A549 (cell line): ENCODE measurements around the gene TAS2R4. TPM values are rescaled to one million over a fixed set of nuclear protein-coding genes. Genes with fewer than 3 reads are reported as not detected.

Experiments used
- ATAC-seq, 2 experiments: fragments of 200-7000 bp in 1 of 2; fragments of >200 bp in 1 of 2; cut with Nextera tagmentation in 1 of 2; cut with Tn5 transposase in 1 of 2; 3 replicates each; pipeline versions ENCODE4 v1.8.0 to v1.9.1; 2018 to 2020; ENCODE audit warnings: mild to moderate bottlenecking in 1 of 2, moderate library complexity in 1 of 2
- CTCF ChIA-PET: fragments of 300-600 bp; sonication (Branson Sonifier 250); formaldehyde crosslinking; extraction: SDS; loops from one replicate; lab custom pipeline; 2021; ENCODE audit warnings: antibody characterized with exemption, inconsistent platforms; lab: Yijun Ruan, JAX
- POLR2A ChIA-PET: fragments of 350-600 bp; formaldehyde crosslinking; extraction: SDS; loops from one replicate; lab custom pipeline; 2021; ENCODE audit warnings: antibody characterized with exemption, inconsistent platforms; lab: Yijun Ruan, JAX
- DNase-seq, 2 experiments: peaks; one replicate each; pipeline versions ENCODE4 v3.0.0 to v3.0.0-alpha.2; 2011 to 2016; ENCODE audit warnings: low read depth in 1 of 2, low spot score in 1 of 2
- FAIRE-seq: peaks from 2 replicates; lab custom pipeline; 2011; peaks lifted over from hg19 to GRCh38; lab: Jason Lieb, UNC
- H3K27ac ChIP-seq, 2 experiments: fragments of >200 bp; sonication (Bioruptor Twin); formaldehyde crosslinking; 3 replicates each; pipeline ENCODE4 v1.5.1; 2016 to 2017
- H3K4me1 ChIP-seq: fragments of >200 bp; sonication (Bioruptor Twin); formaldehyde crosslinking; 3 replicates; pipeline ENCODE4 v1.6.1; 2016
- H3K4me2 ChIP-seq: fragments of >200 bp; sonication (Bioruptor Twin); formaldehyde crosslinking; 3 replicates; pipeline ENCODE4 v1.6.1; 2016
- H3K4me3 ChIP-seq: fragments of >200 bp; sonication (Bioruptor Twin); formaldehyde crosslinking; 3 replicates; pipeline ENCODE4 v1.5.1; 2016
- H3K9me3 ChIP-seq: fragments of >200 bp; sonication (Bioruptor Twin); formaldehyde crosslinking; 3 replicates; pipeline ENCODE4 v1.6.1; 2016
- ATOH8 ChIP-seq: fragments of 250-450 bp; sonication (Bioruptor Pico); IDR thresholded peaks from 2 replicates; pipeline ENCODE4 v1.5.0; 2020; ENCODE audit warnings: low read depth, mild to moderate bottlenecking, moderate library complexity
- BHLHE40 ChIP-seq: IDR thresholded peaks from 2 replicates; pipeline ENCODE4 v1.6.1; 2012; ENCODE audit warnings: low read depth, low read length, inconsistent platforms
- CBX2 ChIP-seq: fragments of 200-600 bp; sonication (generic); IDR thresholded peaks from 2 replicates; pipeline ENCODE4 v1.6.1; 2016; ENCODE audit warnings: low read depth, mild to moderate bottlenecking, borderline replicate concordance
- CTCF ChIP-seq: fragments of >200 bp; sonication (Bioruptor Twin); formaldehyde crosslinking; IDR thresholded peaks from 3 replicates; pipeline ENCODE4 v1.5.1; 2016
- E2F6 ChIP-seq: IDR thresholded peaks from 2 replicates; pipeline ENCODE4 v1.6.1; 2012; ENCODE audit warnings: low read depth, borderline replicate concordance
- EHF ChIP-seq: fragments of 250-450 bp; sonication (Bioruptor Pico); IDR thresholded peaks from 2 replicates; pipeline ENCODE4 v1.5.0; 2020; ENCODE audit warnings: mild to moderate bottlenecking
- ELK1 ChIP-seq: fragments of 150-350 bp; IDR thresholded peaks from 2 replicates; pipeline ENCODE4 v1.6.1; 2014; ENCODE audit warnings: low read depth, mild to moderate bottlenecking, low read length
- ESRRA ChIP-seq: fragments of 150-350 bp; IDR thresholded peaks from 2 replicates; pipeline ENCODE4 v1.6.1; 2014; ENCODE audit warnings: mild to moderate bottlenecking, low read length, borderline replicate concordance
- FOSB ChIP-seq: fragments of 250-450 bp; sonication (Bioruptor Pico); IDR thresholded peaks from 2 replicates; pipeline ENCODE4 v1.5.0; 2020; ENCODE audit warnings: mild to moderate bottlenecking, moderate library complexity
- HDAC2 ChIP-seq: fragments of 200-600 bp; sonication (generic); IDR thresholded peaks from 2 replicates; pipeline ENCODE4 v1.6.1; 2016
- HEYL ChIP-seq: fragments of 250-450 bp; sonication (Bioruptor Pico); IDR thresholded peaks from 2 replicates; pipeline ENCODE4 v1.8.0; 2021; ENCODE audit warnings: mild to moderate bottlenecking, moderate library complexity
- HOXB5 ChIP-seq: fragments of 250-450 bp; sonication (Bioruptor Pico); IDR thresholded peaks from 2 replicates; pipeline ENCODE4 v1.5.0; 2020; ENCODE audit warnings: mild to moderate bottlenecking, moderate library complexity
- KDM1A ChIP-seq: fragments of 200-600 bp; sonication (generic); IDR thresholded peaks from 2 replicates; pipeline ENCODE4 v1.6.1; 2016; ENCODE audit warnings: low read depth, mild to moderate bottlenecking
- KDM5A ChIP-seq: fragments of 200-600 bp; sonication (generic); IDR thresholded peaks from 2 replicates; pipeline ENCODE4 v1.6.1; 2016; ENCODE audit warnings: antibody characterized with exemption, mild to moderate bottlenecking
- MAFK ChIP-seq: fragments of 450-650 bp; IDR thresholded peaks from 2 replicates; pipeline ENCODE4 v1.6.1; 2014; ENCODE audit not compliant: partially characterized antibody
- MAX ChIP-seq: IDR thresholded peaks from 2 replicates; pipeline ENCODE4 v1.6.1; 2012
- NPAS2 ChIP-seq: fragments of 250-450 bp; sonication (Bioruptor Pico); IDR thresholded peaks from 2 replicates; pipeline ENCODE4 v1.8.0; 2022; ENCODE audit warnings: mild to moderate bottlenecking, moderate library complexity, borderline replicate concordance
- NR3C1 ChIP-seq: fragments of >200 bp; sonication (Bioruptor Twin); formaldehyde crosslinking; IDR thresholded peaks from 3 replicates; pipeline ENCODE4 v1.6.1; 2017
- RAD21 ChIP-seq, 2 experiments: fragments of >200 bp in 1 of 2; sonication (Bioruptor Twin) in 1 of 2; formaldehyde crosslinking in 1 of 2; IDR thresholded peaks in 1 of 2; conservative IDR thresholded peaks in 1 of 2; 2 replicates in 1 of 2; 3 replicates in 1 of 2; pipeline ENCODE4 v1.6.1; 2012 to 2018; ENCODE audit warnings: inconsistent platforms in 1 of 2
- RARB ChIP-seq: fragments of 250-450 bp; sonication (Bioruptor Pico); IDR thresholded peaks from 2 replicates; pipeline ENCODE4 v1.8.0; 2021; ENCODE audit warnings: mild to moderate bottlenecking, moderate library complexity
- SMC3 ChIP-seq: fragments of >200 bp; sonication (Bioruptor Twin); formaldehyde crosslinking; IDR thresholded peaks from 3 replicates; pipeline ENCODE4 v1.6.1; 2018; ENCODE audit warnings: inconsistent platforms
- TP53 ChIP-seq: fragments of 250-450 bp; sonication (Bioruptor Pico); IDR thresholded peaks from 2 replicates; pipeline ENCODE4 v1.5.0; 2021; ENCODE audit warnings: mild to moderate bottlenecking, moderate library complexity
- USF2 ChIP-seq: fragments of 450-650 bp; IDR thresholded peaks from 2 replicates; pipeline ENCODE4 v1.6.1; 2014; ENCODE audit warnings: antibody characterized with exemption
- ZC3H11A ChIP-seq: fragments of 450-650 bp; IDR thresholded peaks from 2 replicates; pipeline ENCODE4 v1.6.1; 2014; ENCODE audit warnings: antibody characterized with exemption, mild to moderate bottlenecking
- ZFP36 ChIP-seq: fragments of 450-650 bp; IDR thresholded peaks from 2 replicates; pipeline ENCODE4 v1.6.1; 2014; ENCODE audit warnings: borderline replicate concordance; ENCODE audit not compliant: partially characterized antibody
- WGBS: methylation state at CpG from one replicate; pipeline ENCODE4 v1.1.6; 2017; ENCODE audit errors: missing lambda C conversion rate; 5-methylcytosine and 5-hydroxymethylcytosine counted together
- polyA plus RNA-seq, 4 experiments: library from polyadenylated mRNA; depleted of rRNA in 3 of 4; stranded (reverse); fragments of >200 nt; fragmentation: RNase III in 1 of 4; extraction: RNeasy Plus Mini Kit Qiagen cat#74134 plus additional on column Dnase treatment in 1 of 4; gene quantifications; 2 replicates in 3 of 4; 3 replicates in 1 of 4; pipeline ENCODE4 v1.2.3, GENCODE V29; 2011 to 2017

The TAS2R4 gene
- polyA plus RNA-seq, 2 of the 4 experiments (the other 2 are of a cell fraction): 0.21 to 1.1 TPM

- ATAC-seq (peak; percentile 77 to 89; a peak in 5 of 6 replicates), FAIRE-seq (no peak), DNase-seq (peak; percentile 39 to 64)
- no peak overlapping the region for H3K4me2 ChIP-seq
- H3K4me1 ChIP-seq: no peaks in the 10 kb centered on the region
- CTCF ChIA-PET: interaction anchor here (0.6 to 3.9 kb wide), 27 partner anchors 9 to 377 kb away, joined by 3 to 14 read pairs (median 5); partner anchors contain the start of genes DENND11, TAS2R3, TAS2R4 and WEE2
- 76% methylated on average over 13 of the region's 13 CpGs for WGBS
- POLR2A ChIA-PET: interaction anchor here (1.4 kb wide), 1 partner anchor 48 kb away, joined by 8 read pairs; the partner anchor contains the start of gene SSBP1
- no peak overlapping the region for H3K27ac ChIP-seq
- TF ChIP-seq HEYL (CRISPR knock-in tag) (no peak), RAD21 (conservative IDR thresholded peaks at IDR 0.05 in 1 of 2, IDR thresholded peaks at IDR 0.05 in 1 of 2) (peak; percentile 57 to 71), HDAC2 (no peak), RARB (CRISPR knock-in tag) (no peak), EHF (CRISPR knock-in tag) (no peak), SMC3 (peak; percentile 53), BHLHE40 (no peak), ATOH8 (CRISPR knock-in tag) (no peak), E2F6 (no peak), ZFP36 (no peak), NR3C1 (no peak), USF2 (no peak), HOXB5 (CRISPR knock-in tag) (no peak), TP53 (CRISPR knock-in tag) (no peak), MAFK (no peak), CTCF (peak; percentile 78)
- no peak overlapping the region for H3K4me3 ChIP-seq
- H3K9me3 ChIP-seq: no peaks in the 10 kb centered on the region
Measured at GRCh38 chr7:141785706-141786552, 9.5 kb downstream of the TAS2R4 start.

- Histone ChIP-seq H3K4me3 (no peak overlapping the region), H3K4me1 (no peaks in the 10 kb centered on the region), H3K27ac (no peak overlapping the region), H3K9me3 (no peaks in the 10 kb centered on the region), H3K4me2 (no peak overlapping the region)
- POLR2A ChIA-PET: no interaction called here
- DNase-seq (no peak), FAIRE-seq (no peak), ATAC-seq (no peak)
- TF ChIP-seq NPAS2 (CRISPR knock-in tag) (no peak), ELK1 (no peak), MAX (no peak), FOSB (CRISPR knock-in tag) (no peak), ATOH8 (CRISPR knock-in tag) (no peak), ZC3H11A (no peak), NR3C1 (no peak), KDM5A (no peak), ESRRA (no peak), CBX2 (no peak), KDM1A (no peak)
- CTCF ChIA-PET: interaction anchor here (1.3 to 3.8 kb wide), 2 partner anchors 9 to 695 kb away, joined by 3 to 13 read pairs; no protein-coding TSS in a partner anchor
- WGBS: 90% methylated on average over 2 of the region's 2 CpGs
Measured at GRCh38 chr7:141788296-141788695, 11.8 kb downstream of the TAS2R4 start.
